H1 (cell line): Measurements from ENCODE around the gene STIL. TPM values are rescaled to one million over a fixed set of nuclear protein-coding genes. Genes with fewer than 3 reads are reported as not detected.
"Not testable (repeated sequence)": the region's sequence is repeated elsewhere in the genome, so short reads cannot be mapped to it uniquely, and the experiment has no call there.

Experiments
- CTCF ChIA-PET: fragments of 300-600 bp; sonication (Branson Sonifier 250); formaldehyde crosslinking; loops from one replicate; lab custom pipeline; 2021; ENCODE audit not compliant: partially characterized antibody; lab: Charles Lee
- POLR2A ChIA-PET: fragments of 300-600 bp; sonication (Branson Sonifier 250); formaldehyde crosslinking; loops from one replicate; lab custom pipeline; 2021; ENCODE audit warnings: inconsistent platforms; ENCODE audit not compliant: partially characterized antibody; lab: Charles Lee
- DNase-seq, 2 experiments: peaks; one replicate each; pipeline versions ENCODE4 v3.0.0 to v3.0.0-alpha.2; 2010 to 2022; ENCODE audit warnings: low spot score in 2 of 2, low read depth in 1 of 2, mixed read lengths in 1 of 2
- FAIRE-seq: peaks from 2 replicates; lab custom pipeline; 2011; peaks lifted over from hg19 to GRCh38; lab: Jason Lieb, UNC
- H2AFZ ChIP-seq: 2 replicates; pipeline ENCODE4 v1.8.1; 2012; ENCODE audit warnings: low read length, inconsistent platforms
- H2AK5ac ChIP-seq: 2 replicates; pipeline ENCODE4 v1.6.1; 2013; ENCODE audit warnings: low read depth, low read length
- H2BK120ac ChIP-seq: replicated peaks from 2 replicates; pipeline ENCODE3; 2013; ENCODE audit warnings: low read depth, low read length, inconsistent platforms
- H2BK12ac ChIP-seq: 2 replicates; pipeline ENCODE4 v1.6.1; 2013; ENCODE audit warnings: low read depth, low read length
- H2BK15ac ChIP-seq: 2 replicates; pipeline ENCODE4 v1.6.1; 2013; ENCODE audit warnings: low read length
- H2BK20ac ChIP-seq: 2 replicates; pipeline ENCODE4 v1.6.1; 2013; ENCODE audit warnings: low read length
- H2BK5ac ChIP-seq: 2 replicates; pipeline ENCODE4 v1.6.1; 2013; ENCODE audit warnings: low read depth, low read length
- H3K14ac ChIP-seq: 2 replicates; pipeline ENCODE4 v1.6.1; 2013; ENCODE audit warnings: inconsistent platforms; ENCODE audit not compliant: insufficient read length
- H3K18ac ChIP-seq: 2 replicates; pipeline ENCODE4 v1.6.1; 2013; ENCODE audit warnings: low read length; ENCODE audit errors: extremely low read depth
- H3K23ac ChIP-seq: 2 replicates; pipeline ENCODE4 v1.6.1; 2013; ENCODE audit warnings: inconsistent platforms; ENCODE audit not compliant: insufficient read length
- H3K23me2 ChIP-seq: 2 replicates; pipeline ENCODE4 v1.6.1; 2013; ENCODE audit warnings: low read depth, low read length
- H3K27ac ChIP-seq: 2 replicates; pipeline ENCODE4 v1.6.1; 2011; ENCODE audit warnings: low read depth, low read length, inconsistent platforms
- H3K27me3 ChIP-seq, 4 experiments: replicated peaks in 1 of 4; 1 replicate in 1 of 4; 2 replicates in 3 of 4; pipeline versions ENCODE4 v1.6.1 to v1.8.1; 2011 to 2013; ENCODE audit warnings: low read length in 3 of 4, mild to moderate bottlenecking in 3 of 4, inconsistent platforms in 2 of 4, mixed read lengths in 2 of 4, moderate library complexity in 1 of 4; ENCODE audit not compliant: control insufficient read depth in 3 of 4, insufficient read depth in 3 of 4; ENCODE audit errors: extremely low read depth in 1 of 4
- H3K36me3 ChIP-seq, 4 experiments: 2 replicates each; pipeline versions ENCODE4 v1.6.1 to v1.8.1; 2011 to 2013; ENCODE audit warnings: mild to moderate bottlenecking in 4 of 4, low read length in 3 of 4, moderate library complexity in 2 of 4, control low read depth in 1 of 4, inconsistent platforms in 1 of 4; ENCODE audit not compliant: insufficient read depth in 4 of 4, control insufficient read depth in 2 of 4
- H3K4ac ChIP-seq: replicated peaks from 2 replicates; pipeline ENCODE3; 2013; ENCODE audit warnings: low read length, low read depth, mixed read lengths, inconsistent platforms; ENCODE audit not compliant: insufficient read length
- H3K4me1 ChIP-seq, 4 experiments: replicated peaks in 1 of 4; 1 replicate in 1 of 4; 2 replicates in 3 of 4; pipeline versions ENCODE4 v1.6.1 to v1.8.1; 2011 to 2013; ENCODE audit warnings: low read length in 3 of 4, inconsistent platforms in 2 of 4, mixed read lengths in 1 of 4; ENCODE audit not compliant: insufficient read depth in 4 of 4, control insufficient read depth in 3 of 4
- H3K4me2 ChIP-seq, 2 experiments: 2 replicates each; pipeline versions ENCODE4 v1.6.1 to v1.8.1; 2011 to 2013; ENCODE audit warnings: low read depth in 2 of 2, low read length in 2 of 2, control low read depth in 1 of 2, inconsistent platforms in 1 of 2, mild to moderate bottlenecking in 1 of 2; ENCODE audit not compliant: insufficient read depth in 1 of 2
- H3K4me3 ChIP-seq, 4 experiments: fragments of 200-600, 300-600 bp in 1 of 4; sonication (generic), shearing (Covaris generic), sonication (Bioruptor Twin) in 1 of 4; 2 replicates each; pipeline versions ENCODE4 v1.5.1 to v1.8.1; 2011 to 2016; ENCODE audit warnings: low read length in 4 of 4, low read depth in 3 of 4, control low read depth in 2 of 4, inconsistent platforms in 2 of 4, mild to moderate bottlenecking in 2 of 4, mixed read lengths in 1 of 4, moderate library complexity in 1 of 4; ENCODE audit not compliant: insufficient read depth in 2 of 4; ENCODE audit errors: extremely low read depth in 1 of 4
- H3K56ac ChIP-seq: replicated peaks from 2 replicates; pipeline ENCODE3; 2013; ENCODE audit warnings: low read depth, mild to moderate bottlenecking, mixed read lengths, low read length, inconsistent platforms; ENCODE audit not compliant: insufficient read length
- H3K79me1 ChIP-seq: 2 replicates; pipeline ENCODE4 v1.6.1; 2013; ENCODE audit warnings: low read depth, low read length, control low read depth
- H3K79me2 ChIP-seq, 2 experiments: 2 replicates each; pipeline versions ENCODE4 v1.6.1 to v1.8.1; 2012 to 2013; ENCODE audit warnings: low read length in 2 of 2, mild to moderate bottlenecking in 2 of 2, inconsistent platforms in 1 of 2; ENCODE audit not compliant: insufficient read depth in 2 of 2, control insufficient read depth in 1 of 2
- H3K9ac ChIP-seq, 4 experiments: replicated peaks in 1 of 4; 1 replicate in 1 of 4; 2 replicates in 3 of 4; pipeline versions ENCODE4 v1.6.1 to v1.8.1; 2011 to 2013; ENCODE audit warnings: low read depth in 3 of 4, low read length in 3 of 4, control low read depth in 2 of 4, mild to moderate bottlenecking in 2 of 4, moderate library complexity in 2 of 4, inconsistent platforms in 1 of 4; ENCODE audit errors: extremely low read depth in 1 of 4
- H3K9me3 ChIP-seq, 2 experiments: 2 replicates each; pipeline versions ENCODE4 v1.6.1 to v1.8.1; 2012 to 2013; ENCODE audit warnings: mild to moderate bottlenecking in 2 of 2, moderate library complexity in 2 of 2, control low read depth in 1 of 2, inconsistent platforms in 1 of 2, low read depth in 1 of 2, low read length in 1 of 2, mixed read lengths in 1 of 2; ENCODE audit not compliant: insufficient read depth in 2 of 2
- H4K20me1 ChIP-seq, 2 experiments: replicated peaks in 1 of 2; 2 replicates each; pipeline versions ENCODE3 to v1.8.1; 2011 to 2013; ENCODE audit warnings: inconsistent platforms in 2 of 2, low read length in 2 of 2, mild to moderate bottlenecking in 1 of 2; ENCODE audit not compliant: insufficient read depth in 2 of 2, control insufficient read depth in 1 of 2
- H4K5ac ChIP-seq: 2 replicates; pipeline ENCODE4 v1.6.1; 2013; ENCODE audit warnings: low read length, low read depth, mixed read lengths, inconsistent platforms; ENCODE audit not compliant: insufficient read length
- H4K8ac ChIP-seq: 2 replicates; pipeline ENCODE4 v1.8.0; 2013; ENCODE audit warnings: mild to moderate bottlenecking, moderate library complexity, low read length, inconsistent platforms; ENCODE audit not compliant: insufficient read depth; ENCODE audit errors: extremely low read depth
- H4K91ac ChIP-seq: replicated peaks from 2 replicates; pipeline ENCODE3; 2013; ENCODE audit warnings: low read length, mixed read lengths, inconsistent platforms; ENCODE audit not compliant: insufficient read length
- EP300 ChIP-seq, 2 experiments: IDR thresholded peaks; 1 replicate in 1 of 2; 2 replicates in 1 of 2; pipeline ENCODE4 v1.6.1; 2011 to 2012; ENCODE audit warnings: low read depth in 2 of 2, low read length in 2 of 2, mild to moderate bottlenecking in 2 of 2, borderline replicate concordance in 1 of 2, inconsistent platforms in 1 of 2, moderate library complexity in 1 of 2
- SIN3A ChIP-seq, 2 experiments: IDR thresholded peaks in 1 of 2; conservative IDR thresholded peaks in 1 of 2; 2 replicates each; pipeline ENCODE4 v1.6.1; 2011 to 2012; ENCODE audit warnings: low read length in 2 of 2, improper control_type of control experiment in 1 of 2, low read depth in 1 of 2, mild to moderate bottlenecking in 1 of 2
- USF2 ChIP-seq: IDR thresholded peaks from 2 replicates; pipeline ENCODE4 v1.6.1; 2011; ENCODE audit warnings: low read length, improper control_type of control experiment
- WGBS, 2 experiments: shearing (Covaris generic) in 1 of 2; methylation state at CpG; one replicate each; pipeline versions ENCODE4 v1.1.6 to v1.1.7; 2013 to 2015; ENCODE audit warnings: low lambda C conversion rate in 2 of 2, mixed read lengths in 2 of 2, inconsistent platforms in 1 of 2, low coverage in 1 of 2, missing lambda C conversion rate in 1 of 2; ENCODE audit not compliant: insufficient replicate concordance in 2 of 2, insufficient coverage in 1 of 2, insufficient read length in 1 of 2; ENCODE audit errors: extremely low coverage in 1 of 2, missing lambda C conversion rate in 1 of 2; 5-methylcytosine and 5-hydroxymethylcytosine counted together
- polyA plus RNA-seq, 7 experiments: library from polyadenylated mRNA; depleted of rRNA in 3 of 7; stranded (reverse) in 5 of 7; unstranded in 2 of 7; fragments of >200 nt in 5 of 7; fragments of 200-250 nt in 2 of 7; gene quantifications; 1 replicate in 5 of 7; 2 replicates in 1 of 7; 4 replicates in 1 of 7; pipeline versions ENCODE4 v1.2.1 to v1.2.3, GENCODE V29; 2011 to 2013; ENCODE audit warnings: missing spikeins in 2 of 7, mixed read lengths in 2 of 7
- total RNA-seq: library from RNA; stranded (reverse); fragmentation: NEBNext Ultra II Directional; extraction: Animal tissue kit (Norgen Biotek cat#: 25700); gene quantifications from 2 replicates; pipeline ENCODE4 v1.2.1, GENCODE V29; 2021

The STIL gene
- total and polyA plus RNA-seq, 2 of the 8 experiments (the other 6 are each of a cell fraction or from before 2014, with no cell fraction given) = 13.6 to 25.1 TPM

- TF ChIP-seq SIN3A (conservative IDR thresholded peaks at IDR 0.05 in 1 of 2, IDR thresholded peaks at IDR 0.05 in 1 of 2; ENCODE audit: low read depth in 1 of 2, low read length in 2 of 2) = no peak
- no peak for TF ChIP-seq EP300 (IDR thresholded peaks at IDR 0.05; ENCODE audit: borderline replicate concordance in 1 of 2, low read depth in 2 of 2, low read length in 2 of 2)
- TF ChIP-seq USF2 = no peak
Measured at GRCh38 chr1:47276850-47277249, 37.1 kb downstream of the STIL start (continued).

GRCh38 chr1:47275811-47276210, 38.1 kb downstream of the STIL start:
- not testable (repeated sequence) for H4K5ac ChIP-seq, H3K4me3 ChIP-seq, H3K9ac ChIP-seq, H3K9me3 ChIP-seq, H3K18ac ChIP-seq, H3K79me1 ChIP-seq, H3K23ac ChIP-seq, H4K91ac ChIP-seq, H3K4me2 ChIP-seq, H3K14ac ChIP-seq, H2BK20ac ChIP-seq, H2AFZ ChIP-seq, H3K4ac ChIP-seq, H3K23me2 ChIP-seq, H4K8ac ChIP-seq, H3K27ac ChIP-seq, H3K56ac ChIP-seq, DNase-seq, H3K4me1 ChIP-seq, H2BK120ac ChIP-seq, H4K20me1 ChIP-seq, H3K27me3 ChIP-seq, H2BK12ac ChIP-seq, H2BK5ac ChIP-seq, FAIRE-seq, H2BK15ac ChIP-seq, H2AK5ac ChIP-seq
- peaks cover 0 to 13% of the 10 kb centered on the region in 2 experiments; a peak in 2 of 4 replicates for H3K79me2 ChIP-seq
- CTCF ChIA-PET = interaction anchor here (5.6 kb wide), 1 partner anchor 13 kb away, joined by 48 read pairs; no protein-coding TSS in a partner anchor
- peaks cover 8 to 43% (median 23%) of the 10 kb centered on the region in 4 experiments; a peak in 7 of 8 replicates for H3K36me3 ChIP-seq
- 96% methylated on average over 6 of the region's 7 CpGs; no CpG with 5 or more reads in 1 of the 2 experiments for WGBS, 2 experiments
- POLR2A ChIA-PET = interaction anchor here (0.6 to 1.2 kb wide), 2 partner anchors 13 to 16 kb away, joined by 3 read pairs; no protein-coding TSS in a partner anchor
